Heart left ventricle (tissue), 16 donors: ENCODE measurements around the gene SYNE2. TPM values are rescaled to one million over a fixed set of nuclear protein-coding genes. Genes with fewer than 3 reads are reported as not detected.

Experiments used
- ATAC-seq, 4 donors: fragments of 200-7000 bp; cut with Tn5 transposase; one replicate each; pipeline ENCODE4 v1.9.1; 2020 to 2022; ENCODE audit warnings: moderate library complexity in 4 of 4, mild to moderate bottlenecking in 3 of 4, moderate number of reproducible peaks in 1 of 4
- DNase-seq, 5 donors: peaks; one replicate each; pipeline ENCODE4 v3.0.0-alpha.2; 2020
- H3K27ac ChIP-seq, 12 donors: fragments of 200-600 bp; sonication (generic) in 4 of 12; one replicate each; pipeline versions ENCODE4 v1.5.0 to v1.8.0; 2016 to 2022; ENCODE audit warnings: mild to moderate bottlenecking in 2 of 12
- H3K27me3 ChIP-seq, 9 donors: fragments of 200-600 bp; sonication (generic) in 2 of 9; one replicate each; pipeline versions ENCODE4 v1.5.1 to v1.8.0; 2016 to 2022; ENCODE audit warnings: mild to moderate bottlenecking in 3 of 9
- H3K36me3 ChIP-seq, 9 donors: fragments of 200-600 bp; sonication (generic) in 2 of 9; one replicate each; pipeline versions ENCODE4 v1.5.0 to v1.8.0; 2018 to 2022; ENCODE audit warnings: mild to moderate bottlenecking in 2 of 9
- H3K4me1 ChIP-seq, 12 donors: fragments of 200-600 bp; sonication (generic) in 4 of 12; one replicate each; pipeline versions ENCODE4 v1.5.0 to v1.8.0; 2016 to 2022; ENCODE audit warnings: mild to moderate bottlenecking in 3 of 12
- H3K4me3 ChIP-seq, 12 donors: fragments of 200-600 bp; sonication (generic) in 4 of 12; one replicate each; pipeline versions ENCODE4 v1.5.0 to v1.8.0; 2017 to 2022; ENCODE audit warnings: mild to moderate bottlenecking in 9 of 12, moderate library complexity in 4 of 12
- H3K9me3 ChIP-seq, 12 donors: fragments of 200-600 bp; sonication (generic) in 4 of 12; one replicate each; pipeline versions ENCODE4 v1.5.0 to v1.8.0; 2016 to 2022; ENCODE audit warnings: mild to moderate bottlenecking in 1 of 12
- CTCF ChIP-seq, 12 donors: fragments of 200-600 bp; sonication (generic) in 4 of 12; IDR thresholded peaks; one replicate each; pipeline versions ENCODE4 v1.5.0 to v1.8.0; 2018 to 2022; ENCODE audit warnings: antibody characterized with exemption in 12 of 12, mild to moderate bottlenecking in 5 of 12
- POLR2A ChIP-seq, 2 donors: fragments of 450-650 bp; IDR thresholded peaks; one replicate each; pipeline ENCODE4 v1.6.1; 2017; ENCODE audit warnings: antibody characterized with exemption in 2 of 2, mild to moderate bottlenecking in 2 of 2, moderate library complexity in 2 of 2
- WGBS, 4 donors: extraction: QIAGEN DNeasy Blood & Tissue Kit in 2 of 4; methylation state at CpG; one replicate each; pipeline versions ENCODE4 v1.1.5 to v1.1.7; 2013 to 2018; 5-methylcytosine and 5-hydroxymethylcytosine counted together
- intact Hi-C, 10 donors: fragments of 100-400 bp; cut with DNase I; formaldehyde crosslinking; loops; one replicate each; pipeline versions ENCODE4 v1.11.1 to v1.14.2; 2022
- polyA plus RNA-seq, 2 donors: library from polyadenylated mRNA; stranded (reverse); fragments of 200-250 nt; gene quantifications; one replicate each; pipeline ENCODE4 v1.2.3, GENCODE V29; 2013
- total RNA-seq, 9 donors: library from RNA; depleted of rRNA in 2 of 9; stranded (reverse); fragments of >200 nt in 2 of 9; fragmentation: NEBNext Ultra II Directional in 3 of 9; extraction: Animal tissue kit (Norgen Biotek cat#: 25700) in 3 of 9; gene quantifications; one replicate each; pipeline versions ENCODE4 v1.1.0 to v1.2.4, GENCODE V29; 2016 to 2023
- donor health status: ischemic (EF 13 %, LVEDD 7.1; RV severe dilation, severe dysfunction).
- donor health status: healthy with polysubstance abuse.
- donor health status: DM: no; HTN: yes; CAD: no.
- donor health status: DM: no; HTN: no; CAD: no.
- donor health status: ischemic (EF 25% LVEDD 6.9; RV normal size, moderate dysfunction).
- donor health status: ischemic (EF 25% LVEDD 5.7; RV mildly dilated, moderate dysfunction).
- donor health status: healthy.
- donor health status: DM: yes; HTN: yes; CAD: no.
- donor health status: ischemic (EF 35%, LVEDD 5.7; RV mildly dilated, moderate dysfunction).
- donor health status: nonischemic (EF 11% LVEDD 7.7; RV severe dilation, severe dysfunction).
- donor health status: DM: yes; HTN: yes; CAD: no.
- donor health status: PGD.
- donor health status: ischemic (EF 29% LVEDD 5.4; RV normal size, mild dysfunction).
- donor health status: nonischemic (EF 23%, LVEDD 6.1; RV moderate dilation, normal function).

Gene SYNE2
- total and polyA plus RNA-seq, 11 donors = 58.2 to 255 (median 111) TPM

- DNase-seq (no peak), ATAC-seq (no peak)
- Histone ChIP-seq H3K27ac (peak overlapping the region; percentile 26 to 89 (median 73)), H3K36me3 (peaks cover 0 to 100% (median 94%) of the 10 kb centered on the region in 9 donors), H3K9me3 (no peaks in the 10 kb centered on the region), H3K4me1 (peaks cover 0 to 88% (median 24%) of the 10 kb centered on the region in 12 donors), H3K4me3 (peak overlapping the region in 1 of 12 donors; percentile 6), H3K27me3 (no peaks in the 10 kb centered on the region)
- intact Hi-C loops = loop anchor here in 1 of 10 donors (2.0 kb wide), 1 partner anchor 21 kb away; no protein-coding TSS in a partner anchor
- no peak for TF ChIP-seq POLR2A (IDR thresholded peaks at IDR 0.05)
- no peak for TF ChIP-seq CTCF (IDR thresholded peaks at IDR 0.05)
- WGBS, 4 donors = 42 to 59% (median 48%) methylated on average over 7 of the region's 7 CpGs
These were observed 365.0 kb downstream of the SYNE2 start for GRCh38 chr14:64217834-64218233.

- ATAC-seq (peak; percentile 64 to 79 (median 69)), DNase-seq (peak in 4 of 5 donors; percentile 42 to 80 (median 69))
- Histone ChIP-seq H3K27ac (peak overlapping the region; percentile 43 to 89 (median 74)), H3K4me1 (peaks cover 0 to 80% (median 21%) of the 10 kb centered on the region in 12 donors), H3K27me3 (no peaks in the 10 kb centered on the region), H3K9me3 (no peaks in the 10 kb centered on the region), H3K4me3 (no peak overlapping the region), H3K36me3 (peaks cover 0 to 100% (median 94%) of the 10 kb centered on the region in 9 donors)
- 53 to 62% (median 60%) methylated on average over 15 of the region's 15 CpGs for WGBS, 4 donors
- intact Hi-C loops = loop anchor here in 1 of 10 donors (2.0 kb wide), 1 partner anchor 22 kb away; no protein-coding TSS in a partner anchor
- TF ChIP-seq CTCF (IDR thresholded peaks at IDR 0.05) (no peak), POLR2A (IDR thresholded peaks at IDR 0.05) (no peak)
These were observed 365.8 kb downstream of the SYNE2 start for GRCh38 chr14:64218344-64219240.

GRCh38 chr14:64220056-64220455 is 367.3 kb downstream of the SYNE2 start:
- Histone ChIP-seq H3K9me3 (no peaks in the 10 kb centered on the region), H3K27me3 (no peaks in the 10 kb centered on the region), H3K4me1 (peaks cover 0 to 67% (median 21%) of the 10 kb centered on the region in 12 donors), H3K36me3 (peaks cover 0 to 100% (median 94%) of the 10 kb centered on the region in 9 donors), H3K27ac (peak overlapping the region; percentile 55 to 89 (median 74)), H3K4me3 (no peak overlapping the region)
- 57 to 72% (median 62%) methylated on average over 4 of the region's 4 CpGs for WGBS, 4 donors
- TF ChIP-seq CTCF (IDR thresholded peaks at IDR 0.05) (no peak), POLR2A (IDR thresholded peaks at IDR 0.05) (no peak)
- DNase-seq (no peak), ATAC-seq (peak in 2 of 4 donors; percentile 21 to 23)
- intact Hi-C loops = no loop called here

- Histone ChIP-seq H3K4me1 (peaks cover 0 to 68% (median 21%) of the 10 kb centered on the region in 12 donors), H3K4me3 (no peak overlapping the region), H3K9me3 (no peaks in the 10 kb centered on the region), H3K27ac (peak overlapping the region; percentile 56 to 89 (median 74)), H3K36me3 (peaks cover 0 to 100% (median 96%) of the 10 kb centered on the region in 9 donors), H3K27me3 (no peaks in the 10 kb centered on the region)
- ATAC-seq (peak; percentile 70 to 89 (median 83)), DNase-seq (peak; percentile 70 to 84 (median 79))
- 26 to 56% (median 47%) methylated on average over 12 to 14 of the region's 14 CpGs for WGBS, 4 donors
- intact Hi-C loops = no loop called here
- TF ChIP-seq POLR2A (IDR thresholded peaks at IDR 0.05) (peak in 1 of 2 donors; percentile 27), CTCF (IDR thresholded peaks at IDR 0.05) (no peak)
These were observed 367.7 kb downstream of the SYNE2 start for GRCh38 chr14:64220466-64220865.
